GM19328 (cell line): Measurements from ENCODE around the gene SLC1A5.
"Not testable (repeated sequence)": the region's sequence is repeated elsewhere in the genome, so short reads cannot be mapped to it uniquely, and the experiment has no call there.

Experiments used
- ATAC-seq: cut with Tn5 transposase; IDR thresholded peaks from one replicate; pipeline ENCODE4 v1.9.1; 2021; ENCODE audit warnings: mild to moderate bottlenecking, moderate library complexity; ENCODE audit not compliant: unreplicated experiment

The SLC1A5 gene

GRCh38 chr19:46772170-46773017 lies 16.0 kb downstream of the SLC1A5 start:
- no peak for ATAC-seq

GRCh38 chr19:46768746-46769145 lies 19.6 kb downstream of the SLC1A5 start:
- not testable (repeated sequence) for ATAC-seq

GRCh38 chr19:46766569-46767317 lies 21.7 kb downstream of the SLC1A5 start:
- no peak for ATAC-seq

- no peak for ATAC-seq
These were observed 23.5 kb downstream of the SLC1A5 start for GRCh38 chr19:46764817-46765291.

GRCh38 chr19:46762245-46762890 lies 26.0 kb downstream of the SLC1A5 start:
- no peak for ATAC-seq

GRCh38 chr19:46761418-46761831 lies 27.0 kb downstream of the SLC1A5 start:
- ATAC-seq = no peak

GRCh38 chr19:46760897-46761296 lies 27.5 kb downstream of the SLC1A5 start:
- ATAC-seq = not testable (repeated sequence)

- no peak for ATAC-seq
These were observed 28.0 kb downstream of the SLC1A5 start for GRCh38 chr19:46760363-46760762.

- ATAC-seq = no peak
These were observed 28.5 kb downstream of the SLC1A5 start for GRCh38 chr19:46759817-46760333.

- no peak for ATAC-seq
These were observed 29.2 kb downstream of the SLC1A5 start for GRCh38 chr19:46759206-46759605.

GRCh38 chr19:46756544-46756888 lies 31.9 kb downstream of the SLC1A5 start:
- no peak for ATAC-seq

- no peak for ATAC-seq
These were observed 32.4 kb downstream of the SLC1A5 start for GRCh38 chr19:46755853-46756543.

- no peak for ATAC-seq
These were observed 33.1 kb downstream of the SLC1A5 start for GRCh38 chr19:46755077-46755852.

- ATAC-seq = no peak
These were observed 34.8 kb downstream of the SLC1A5 start for GRCh38 chr19:46753420-46754155.

GRCh38 chr19:46748325-46749109 lies 39.9 kb downstream of the SLC1A5 start:
- ATAC-seq = no peak

GRCh38 chr19:46746281-46747057 lies 41.9 kb downstream of the SLC1A5 start, which contains the start of gene STRN4:
STRN4 (minus strand) TSS chr19:46746450; CDS start chr19:46746430, 20 bp downstream.
- no peak for ATAC-seq

GRCh38 chr19:46745521-46746280 lies 42.7 kb downstream of the SLC1A5 start, which contains the start of gene FKRP:
FKRP (plus strand) TSS chr19:46746057; CDS start chr19:46755451, 9,394 bp downstream.
- ATAC-seq = no peak
